ENCODE data around the gene SLC23A1.
"Not testable (repeated sequence)": the region's sequence is repeated elsewhere in the genome, so short reads cannot be mapped to it uniquely, and the experiment has no call there.

Gene SLC23A1

GRCh38 chr5:139369181-139369580 is 13.9 kb downstream of the SLC23A1 start:
- no peak for DNase-seq (ENCODE audit: low read depth in 2 of 2)

DNA sequence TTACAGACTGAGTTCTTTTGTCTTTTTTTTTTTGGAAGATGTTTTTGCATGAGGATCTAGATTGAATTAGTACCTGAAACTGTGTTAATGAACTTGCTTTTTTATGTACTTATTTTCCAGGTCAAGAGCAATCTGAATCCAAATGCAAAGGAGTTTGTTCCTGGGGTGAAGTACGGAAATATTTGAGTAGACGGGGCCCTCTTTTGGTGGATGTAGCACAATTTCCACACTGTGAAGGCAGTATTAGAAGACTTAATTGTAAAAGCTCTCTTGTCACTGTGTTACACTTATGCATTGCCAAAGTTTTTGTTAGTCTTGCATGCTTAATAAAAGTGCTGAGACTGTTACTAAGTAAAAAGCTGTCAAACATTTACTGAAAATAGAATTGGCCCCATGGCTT is 14.5 kb downstream of the SLC23A1 start:
- no peak for DNase-seq (ENCODE audit: low read depth in 2 of 2)

DNA sequence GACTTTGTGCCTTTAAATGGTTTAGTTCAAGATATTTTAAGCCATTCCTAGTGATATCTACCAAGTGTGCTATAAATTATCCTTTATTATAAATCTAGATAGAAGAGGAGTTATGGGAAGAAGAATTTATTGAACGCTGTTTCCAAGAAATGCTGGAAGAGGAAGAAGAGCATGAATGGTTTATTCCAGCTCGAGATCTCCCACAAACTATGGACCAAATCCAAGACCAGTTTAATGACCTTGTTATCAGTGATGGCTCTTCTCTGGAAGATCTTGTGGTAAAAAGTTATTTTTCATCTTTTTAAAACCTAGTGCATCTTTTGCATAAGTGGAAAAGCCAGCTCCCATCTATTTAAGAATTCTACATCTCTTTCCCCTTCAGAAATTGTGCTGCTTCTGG is 18.6 kb downstream of the SLC23A1 start:
- DNase-seq (ENCODE audit: low read depth in 2 of 2): no peak

GRCh38 chr5:139363937-139364336 is 19.2 kb downstream of the SLC23A1 start:
- DNase-seq (ENCODE audit: low read depth in 2 of 2): no peak

DNA sequence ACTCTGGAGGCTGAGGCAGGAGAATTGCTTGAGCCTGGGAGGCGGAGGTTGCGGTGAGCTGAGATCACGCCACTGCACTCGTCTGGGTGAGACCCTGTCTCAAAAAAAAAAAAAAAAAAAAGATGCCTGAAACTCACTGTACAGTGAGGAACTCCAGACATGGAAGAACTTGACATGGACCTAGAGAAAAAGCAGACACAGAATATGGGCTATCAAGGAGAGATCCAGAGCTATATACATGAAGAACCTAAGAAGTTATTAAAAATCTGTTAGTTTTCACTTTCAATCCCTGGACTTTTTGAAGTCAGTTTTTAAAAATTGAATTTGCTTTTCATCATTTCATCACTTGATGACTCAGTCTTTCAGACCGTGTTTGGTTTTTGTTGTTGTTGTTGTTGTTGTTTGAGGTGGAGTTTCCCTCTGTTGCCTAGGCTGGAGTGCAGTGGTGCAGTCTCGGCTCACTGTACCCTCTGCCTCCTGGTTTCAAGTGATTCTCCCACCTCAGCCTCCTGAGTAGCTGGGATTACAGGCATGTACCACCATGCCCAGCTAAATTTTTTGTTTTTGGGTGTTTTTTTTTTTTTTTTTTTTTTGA is 21.2 kb downstream of the SLC23A1 start:
- no peak for DNase-seq (ENCODE audit: low read depth in 2 of 2)

- no peak for DNase-seq (ENCODE audit: low read depth in 2 of 2)
These were observed 22.7 kb downstream of the SLC23A1 start for GRCh38 chr5:139360384-139360783.

- DNase-seq (ENCODE audit: low read depth in 2 of 2): no peak
These were observed 25.0 kb downstream of the SLC23A1 start for GRCh38 chr5:139358064-139358463.

DNA sequence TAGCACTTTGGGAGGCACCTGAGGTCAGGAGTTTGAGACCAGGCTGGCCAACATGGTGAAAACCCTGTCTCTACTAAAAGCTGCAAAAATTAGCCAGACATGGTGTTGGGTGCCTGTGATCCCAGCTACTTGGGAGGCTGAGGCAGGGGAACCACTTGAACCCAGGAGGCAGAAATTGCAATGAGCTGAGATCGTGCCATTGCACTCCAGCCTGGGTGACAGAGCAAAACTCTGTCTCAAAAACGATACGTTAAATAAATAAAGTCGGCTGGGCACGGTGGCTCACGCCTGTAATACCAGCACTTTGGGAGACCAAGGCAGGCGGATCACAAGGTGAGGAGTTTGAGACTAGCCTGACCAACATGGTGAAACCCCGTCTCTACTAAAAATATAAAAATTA is 27.2 kb downstream of the SLC23A1 start:
- not testable (repeated sequence) for DNase-seq (ENCODE audit: low read depth in 2 of 2)

DNA sequence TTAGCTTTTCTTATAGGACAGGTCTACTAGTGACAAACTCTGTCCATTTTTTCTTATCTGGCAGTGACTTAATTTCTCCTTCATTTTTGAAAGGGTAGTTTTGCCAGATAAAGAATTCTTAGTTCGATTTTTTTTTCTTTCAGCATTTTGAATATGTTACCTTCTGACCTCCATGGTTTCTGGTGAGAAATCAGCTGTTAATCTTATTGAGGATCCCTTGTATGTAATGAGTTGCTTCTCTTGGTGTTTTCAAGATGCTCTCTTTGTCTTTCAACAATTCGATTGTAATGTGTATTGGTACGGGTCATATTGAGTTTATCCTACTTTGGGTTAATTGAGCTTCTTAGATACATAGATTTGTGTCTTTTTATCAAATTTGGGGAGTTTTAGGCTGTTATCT is 28.9 kb downstream of the SLC23A1 start:
- no peak for DNase-seq (ENCODE audit: low read depth in 2 of 2)

- not testable (repeated sequence) for DNase-seq (ENCODE audit: low read depth in 2 of 2)
These were observed 35.2 kb downstream of the SLC23A1 start for GRCh38 chr5:139347863-139348262.

GRCh38 chr5:139345442-139345841 is 37.7 kb downstream of the SLC23A1 start:
- DNase-seq (ENCODE audit: low read depth in 2 of 2): not testable (repeated sequence)

DNA sequence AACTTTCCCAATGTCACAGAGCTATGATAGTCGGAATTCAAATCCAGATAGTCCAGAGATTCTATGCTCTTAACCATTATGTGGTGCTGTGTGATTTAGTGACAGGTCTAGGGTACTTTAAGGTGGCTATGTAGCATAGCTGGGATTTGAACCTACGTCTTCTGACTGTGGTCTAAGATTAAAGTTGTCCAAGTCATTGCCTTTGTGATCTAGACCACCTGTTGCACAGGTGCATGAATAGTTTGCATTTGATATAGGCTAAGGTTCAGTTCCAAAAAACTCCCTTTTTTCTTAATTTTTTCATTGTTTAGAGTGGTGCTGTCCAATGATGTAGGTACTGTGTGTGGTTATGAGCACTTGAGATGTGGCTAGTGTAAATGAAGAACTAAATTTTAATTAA is 38.9 kb downstream of the SLC23A1 start:
- DNase-seq (ENCODE audit: low read depth in 2 of 2): no peak

GRCh38 chr5:139343476-139343875 is 39.6 kb downstream of the SLC23A1 start:
- no peak for DNase-seq (ENCODE audit: low read depth in 2 of 2)

GRCh38 chr5:139342423-139342723 is 40.7 kb downstream of the SLC23A1 start:
- peak; percentile 64 to 78 for DNase-seq (ENCODE audit: low read depth in 2 of 2)

- peak; percentile 95 to 97 for DNase-seq (ENCODE audit: low read depth in 2 of 2)
These were observed 41.2 kb downstream of the SLC23A1 start, which contains the start of gene PAIP2 for GRCh38 chr5:139341689-139342422. TSS of gene PAIP2 (plus strand) at chr5:139341854. CDS start at chr5:139363785, 21,931 bp downstream.

DNA sequence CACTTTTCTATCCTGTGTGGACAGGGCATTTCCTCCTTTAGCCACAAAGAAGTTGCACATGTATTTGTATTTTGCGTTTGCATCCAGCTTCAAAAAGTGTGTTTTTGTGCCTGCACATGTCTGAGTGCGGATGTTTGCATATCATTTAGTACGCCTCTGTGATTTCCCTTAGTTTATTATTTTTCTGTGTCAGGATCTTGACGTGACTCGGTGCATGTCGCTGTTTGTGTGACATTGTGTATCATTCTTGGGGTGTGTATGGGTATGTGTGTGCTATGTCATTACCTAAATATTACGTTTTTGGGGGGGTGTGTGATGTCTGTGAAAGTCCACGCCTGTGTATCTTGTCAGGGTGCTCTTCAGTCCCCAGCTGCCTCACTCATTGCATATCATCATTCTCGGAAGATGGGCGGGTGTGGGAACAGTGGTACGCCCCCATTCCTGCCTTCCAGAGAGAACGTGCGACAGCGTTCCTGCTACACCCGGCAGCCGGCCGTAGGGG is 41.9 kb downstream of the SLC23A1 start:
- no peak for DNase-seq (ENCODE audit: low read depth in 2 of 2)

DNA sequence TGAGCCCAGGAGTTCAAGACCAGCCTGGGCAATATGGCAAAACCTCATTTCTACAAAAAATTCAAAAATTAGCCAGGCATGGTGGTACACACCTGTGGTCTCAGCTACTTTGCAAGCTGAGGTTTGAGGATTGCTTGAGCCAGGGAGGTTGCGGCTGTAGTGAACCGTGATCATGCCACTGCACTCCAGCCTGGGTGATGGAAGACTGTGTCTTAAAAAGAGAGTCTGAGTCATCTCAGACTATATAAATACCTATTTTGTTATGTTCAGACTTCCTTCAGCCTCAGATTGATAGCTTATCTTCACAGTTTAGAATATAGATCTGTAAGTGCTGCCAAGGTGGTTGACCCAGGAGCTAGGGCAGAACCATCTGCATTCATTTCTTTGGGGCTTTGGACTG is 43.0 kb downstream of the SLC23A1 start:
- DNase-seq (ENCODE audit: low read depth in 2 of 2): no peak

DNA sequence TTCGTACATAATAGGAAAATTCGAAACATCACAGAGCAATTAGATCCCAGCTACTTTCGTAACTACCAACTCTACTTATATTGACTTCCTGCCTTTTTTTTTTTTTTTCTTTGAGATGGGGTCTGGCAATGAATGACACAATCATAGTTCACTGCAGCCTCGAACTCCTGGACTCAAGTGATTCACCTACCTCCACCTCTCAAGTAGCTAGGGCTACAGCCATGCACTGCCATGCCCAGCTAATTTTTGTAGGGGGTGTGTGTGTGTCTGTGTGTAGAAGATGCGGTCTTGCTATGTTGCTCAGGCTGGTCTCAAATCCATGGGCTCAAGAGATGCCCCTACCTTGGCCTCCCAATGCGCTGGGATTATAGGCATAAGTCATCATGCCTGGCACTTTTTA is 47.3 kb downstream of the SLC23A1 start:
- DNase-seq (ENCODE audit: low read depth in 2 of 2): no peak
